ENCODE data around the gene UPF2. TPM values are rescaled to one million over a fixed set of nuclear protein-coding genes. Genes with fewer than 3 reads are reported as not detected.

The UPF2 gene
- polyA plus RNA-seq, 1 donor (not counting 4 experiments of a cell fraction or from before 2014, with no cell fraction given) = 20.3 TPM

DNA sequence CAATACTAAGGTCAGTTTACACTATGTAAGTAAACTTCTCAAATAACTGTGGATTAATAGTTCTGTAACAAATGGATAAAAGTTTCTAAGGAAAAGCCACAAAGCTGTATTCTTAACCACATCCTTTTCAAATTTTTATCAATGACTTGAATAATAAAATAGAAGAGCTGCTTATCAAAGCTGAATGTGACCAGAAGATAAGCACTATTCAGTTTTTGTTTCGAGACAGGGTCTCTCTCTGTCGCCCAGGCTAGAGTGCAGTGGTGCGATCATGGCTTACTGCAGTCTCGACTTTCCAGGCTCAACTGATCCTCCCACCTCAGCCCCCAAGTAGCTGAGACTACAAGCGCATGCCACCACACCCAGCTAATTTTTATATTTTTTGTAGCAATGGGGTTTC lies 17.0 kb downstream of the UPF2 start:
- DNase-seq (ENCODE audit: low read depth, low spot score) (no peak), FAIRE-seq (no peak)
- Histone ChIP-seq H4K20me1 (ENCODE audit: control insufficient read depth, extremely low read depth, insufficient read depth, low read length) (no peaks in the 10 kb centered on the region), H3K9me1 (ENCODE audit: control insufficient read depth, extremely low read depth, insufficient read depth, low read length) (no peaks in the 10 kb centered on the region), H3K9me3 (ENCODE audit: control insufficient read depth, low read depth, low read length) (no peaks in the 10 kb centered on the region), H3K27me3 (ENCODE audit: control insufficient read depth, extremely low read depth, insufficient read depth, low read length) (no peaks in the 10 kb centered on the region), H2AFZ (ENCODE audit: control insufficient read depth, low read length) (no peak overlapping the region), H3K4me1 (ENCODE audit: control insufficient read depth, extremely low read depth, insufficient read depth, low read length) (peaks cover 3% of the 10 kb centered on the region), H3K79me2 (ENCODE audit: control insufficient read depth, insufficient read depth, low read length) (peaks cover 72% of the 10 kb centered on the region), H3K4me2 (ENCODE audit: control insufficient read depth, extremely low read depth, insufficient read depth, low read depth, low read length) (no peak overlapping the region), H3K27ac (ENCODE audit: control insufficient read depth, insufficient read depth, low read length) (no peak overlapping the region), H3K36me3 (ENCODE audit: control insufficient read depth in 2 of 2, extremely low read depth in 1 of 2, insufficient read depth in 2 of 2, low read length in 2 of 2) (peaks cover 13 to 14% of the 10 kb centered on the region in 2 experiments), H3K4me3 (ENCODE audit: control insufficient read depth in 2 of 3, extremely low read depth in 1 of 3, insufficient read depth in 2 of 3, low read depth in 1 of 3, low read length in 3 of 3) (no peak overlapping the region), H3K9ac (ENCODE audit: control insufficient read depth, extremely low read depth, insufficient read depth, low read length) (no peak overlapping the region)
- dilution Hi-C loops (cut with MboI; ENCODE audit: extremely low pct_ligation_motif_present, low sequenced_read_pairs) = no loop called here
- TF ChIP-seq, protein P1, sequence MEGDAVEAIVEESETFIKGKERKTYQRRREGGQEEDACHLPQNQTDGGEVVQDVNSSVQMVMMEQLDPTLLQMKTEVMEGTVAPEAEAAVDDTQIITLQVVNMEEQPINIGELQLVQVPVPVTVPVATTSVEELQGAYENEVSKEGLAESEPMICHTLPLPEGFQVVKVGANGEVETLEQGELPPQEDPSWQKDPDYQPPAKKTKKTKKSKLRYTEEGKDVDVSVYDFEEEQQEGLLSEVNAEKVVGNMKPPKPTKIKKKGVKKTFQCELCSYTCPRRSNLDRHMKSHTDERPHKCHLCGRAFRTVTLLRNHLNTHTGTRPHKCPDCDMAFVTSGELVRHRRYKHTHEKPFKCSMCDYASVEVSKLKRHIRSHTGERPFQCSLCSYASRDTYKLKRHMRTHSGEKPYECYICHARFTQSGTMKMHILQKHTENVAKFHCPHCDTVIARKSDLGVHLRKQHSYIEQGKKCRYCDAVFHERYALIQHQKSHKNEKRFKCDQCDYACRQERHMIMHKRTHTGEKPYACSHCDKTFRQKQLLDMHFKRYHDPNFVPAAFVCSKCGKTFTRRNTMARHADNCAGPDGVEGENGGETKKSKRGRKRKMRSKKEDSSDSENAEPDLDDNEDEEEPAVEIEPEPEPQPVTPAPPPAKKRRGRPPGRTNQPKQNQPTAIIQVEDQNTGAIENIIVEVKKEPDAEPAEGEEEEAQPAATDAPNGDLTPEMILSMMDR (optimal IDR thresholded peaks at IDR 0.05 in 1 of 3, IDR thresholded peaks at IDR 0.05 in 1 of 3, conservative IDR thresholded peaks at IDR 0.05 in 1 of 3; ENCODE audit: extremely low read depth in 1 of 3, insufficient read depth in 2 of 3, low read length in 3 of 3) = no peak
- TF ChIP-seq EZH2 (IDR thresholded peaks at IDR 0.05; ENCODE audit: low read length) = no peak

DNA sequence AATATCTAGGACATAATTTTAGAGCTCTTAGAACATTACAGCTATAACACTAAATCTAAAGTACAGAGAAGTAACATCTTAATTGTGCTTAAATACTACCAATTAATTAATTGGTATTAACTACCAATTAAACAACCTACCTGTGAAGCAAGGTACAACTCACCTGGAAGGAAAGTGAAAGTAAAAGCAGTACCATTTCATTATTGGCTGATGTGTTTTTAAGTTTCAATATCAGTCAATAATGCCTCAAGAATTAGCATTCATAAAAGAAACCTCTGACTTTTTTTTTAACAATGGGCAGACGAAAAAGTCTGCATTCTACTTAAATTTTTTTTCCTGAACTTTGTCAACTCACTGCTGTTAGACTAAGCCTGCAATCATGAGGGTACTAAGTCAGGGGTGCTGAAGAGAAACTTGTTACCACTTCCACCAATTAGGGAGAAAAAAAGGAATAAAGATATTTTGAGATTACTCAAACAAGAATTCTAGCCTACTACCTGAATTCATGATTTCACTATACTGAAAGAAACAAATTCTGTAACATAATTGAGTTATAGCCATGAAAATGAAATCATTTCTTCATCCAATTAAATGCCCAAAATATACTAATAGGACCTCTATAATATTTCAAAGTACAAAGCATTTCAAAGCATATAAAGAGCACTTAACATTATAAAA lies 19.9 kb downstream of the UPF2 start:
- DNase-seq (ENCODE audit: low read depth, low spot score) (no peak), FAIRE-seq (no peak)
- Histone ChIP-seq H3K9me3 (ENCODE audit: control insufficient read depth, low read depth, low read length) (no peaks in the 10 kb centered on the region), H3K36me3 (ENCODE audit: control insufficient read depth in 2 of 2, extremely low read depth in 1 of 2, insufficient read depth in 2 of 2, low read length in 2 of 2) (peaks cover 7 to 9% of the 10 kb centered on the region in 2 experiments), H3K27ac (ENCODE audit: control insufficient read depth, insufficient read depth, low read length) (no peak overlapping the region), H4K20me1 (ENCODE audit: control insufficient read depth, extremely low read depth, insufficient read depth, low read length) (no peaks in the 10 kb centered on the region), H2AFZ (ENCODE audit: control insufficient read depth, low read length) (no peak overlapping the region), H3K4me2 (ENCODE audit: control insufficient read depth, extremely low read depth, insufficient read depth, low read depth, low read length) (peak overlapping the region; percentile 41), H3K27me3 (ENCODE audit: control insufficient read depth, extremely low read depth, insufficient read depth, low read length) (no peaks in the 10 kb centered on the region), H3K4me3 (ENCODE audit: control insufficient read depth in 2 of 3, extremely low read depth in 1 of 3, insufficient read depth in 2 of 3, low read depth in 1 of 3, low read length in 3 of 3) (peak overlapping the region in 1 of 3 experiments; percentile 13), H3K9me1 (ENCODE audit: control insufficient read depth, extremely low read depth, insufficient read depth, low read length) (no peaks in the 10 kb centered on the region), H3K4me1 (ENCODE audit: control insufficient read depth, extremely low read depth, insufficient read depth, low read length) (peaks cover 3% of the 10 kb centered on the region), H3K9ac (ENCODE audit: control insufficient read depth, extremely low read depth, insufficient read depth, low read length) (no peak overlapping the region), H3K79me2 (ENCODE audit: control insufficient read depth, insufficient read depth, low read length) (peaks cover 66% of the 10 kb centered on the region)
- TF ChIP-seq, protein P1 (optimal IDR thresholded peaks at IDR 0.05 in 1 of 3, IDR thresholded peaks at IDR 0.05 in 1 of 3, conservative IDR thresholded peaks at IDR 0.05 in 1 of 3; ENCODE audit: extremely low read depth in 1 of 3, insufficient read depth in 2 of 3, low read length in 3 of 3) = no peak
- TF ChIP-seq EZH2 (IDR thresholded peaks at IDR 0.05; ENCODE audit: low read length) = no peak
- dilution Hi-C loops (cut with MboI; ENCODE audit: extremely low pct_ligation_motif_present, low sequenced_read_pairs) = no loop called here
